Measurements from ENCODE around the gene RPL23.

RPL23 gene

GRCh38 chr17:38892620-38893019 lies 39.1 kb upstream of the RPL23 start:
- CTCF ChIA-PET = no interaction called here
- DNase-seq (ENCODE audit: extremely low spot score) = no peak
- no peak for TF ChIP-seq CTCF (IDR thresholded peaks at IDR 0.05; ENCODE audit: control extremely low read depth, extremely low read depth, low read depth, missing control alignments)
- POLR2A ChIA-PET = interaction anchor here (0.6 to 1.5 kb wide), 2 partner anchors 23 to 1055 kb away, joined by 4 to 6 read pairs; partner anchors contain the start of gene LASP1

- ChIA-PET POLR2A (interaction anchor here (1.1 kb wide), 1 partner anchor 9 kb away, joined by 3 read pairs; no protein-coding TSS in a partner anchor), CTCF (interaction anchor here (1.3 kb wide), 1 partner anchor 15 kb away, joined by 3 read pairs; no protein-coding TSS in a partner anchor)
- no peak for TF ChIP-seq CTCF (IDR thresholded peaks at IDR 0.05; ENCODE audit: control extremely low read depth, extremely low read depth, low read depth, missing control alignments)
- no peak for DNase-seq (ENCODE audit: extremely low spot score)
Measured at GRCh38 chr17:38892083-38892482, 38.6 kb upstream of the RPL23 start.

GRCh38 chr17:38891441-38891840 lies 37.9 kb upstream of the RPL23 start:
- ChIA-PET CTCF (interaction anchor here (0.9 to 1.3 kb wide), 2 partner anchors 11 to 16 kb away, joined by 3 read pairs; no protein-coding TSS in a partner anchor), POLR2A (interaction anchor here (1.1 kb wide), 1 partner anchor 9 kb away, joined by 3 read pairs; no protein-coding TSS in a partner anchor)
- TF ChIP-seq CTCF (IDR thresholded peaks at IDR 0.05; ENCODE audit: control extremely low read depth, extremely low read depth, low read depth, missing control alignments) = no peak
- no peak for DNase-seq (ENCODE audit: extremely low spot score)

GRCh38 chr17:38890410-38890746 lies 36.9 kb upstream of the RPL23 start:
- TF ChIP-seq CTCF (IDR thresholded peaks at IDR 0.05; ENCODE audit: control extremely low read depth, extremely low read depth, low read depth, missing control alignments) = no peak
- CTCF ChIA-PET = no interaction called here
- POLR2A ChIA-PET = no interaction called here
- no peak for DNase-seq (ENCODE audit: extremely low spot score)

GRCh38 chr17:38889745-38890409 lies 36.4 kb upstream of the RPL23 start:
- DNase-seq (ENCODE audit: extremely low spot score) = no peak
- POLR2A ChIA-PET = no interaction called here
- no peak for TF ChIP-seq CTCF (IDR thresholded peaks at IDR 0.05; ENCODE audit: control extremely low read depth, extremely low read depth, low read depth, missing control alignments)
- CTCF ChIA-PET = no interaction called here

- POLR2A ChIA-PET = interaction anchor here (0.7 to 1.1 kb wide), 2 partner anchors 10 to 19 kb away, joined by 3 to 4 read pairs; partner anchors contain the start of gene LASP1
- CTCF ChIA-PET = no interaction called here
- DNase-seq (ENCODE audit: extremely low spot score) = no peak
Measured at GRCh38 chr17:38888842-38889241, 35.3 kb upstream of the RPL23 start.

More at GRCh38 chr17:38888842-38889241, 35.3 kb upstream of the RPL23 start:
- no peak for TF ChIP-seq CTCF (IDR thresholded peaks at IDR 0.05; ENCODE audit: control extremely low read depth, extremely low read depth, low read depth, missing control alignments)
